Liver (tissue), 9 donors: Measurements from ENCODE around the gene MFNG. TPM values are rescaled to one million over a fixed set of nuclear protein-coding genes. Genes with fewer than 3 reads are reported as not detected.

Experiments
- DNase-seq: peaks from one replicate; pipeline ENCODE4 v3.0.0-alpha.2; 2017; ENCODE audit warnings: low spot score
- H3K27ac ChIP-seq, 2 donors: one replicate each; pipeline ENCODE4 v1.7.0; 2013; ENCODE audit warnings: inconsistent platforms in 2 of 2, low read length in 2 of 2, control low read depth in 1 of 2, low read depth in 1 of 2, mild to moderate bottlenecking in 1 of 2
- H3K27me3 ChIP-seq, 4 donors: one replicate each; pipeline versions ENCODE4 v1.6.1 to v1.7.0; 2013; ENCODE audit warnings: low read length in 3 of 4, inconsistent platforms in 1 of 4, mild to moderate bottlenecking in 1 of 4, moderate library complexity in 1 of 4; ENCODE audit not compliant: control insufficient read depth in 4 of 4, insufficient read depth in 4 of 4
- H3K36me3 ChIP-seq, 4 donors: one replicate each; pipeline versions ENCODE4 v1.6.1 to v1.7.0; 2013; ENCODE audit warnings: low read length in 3 of 4, mild to moderate bottlenecking in 3 of 4, low read depth in 1 of 4, moderate library complexity in 1 of 4; ENCODE audit not compliant: control insufficient read depth in 4 of 4, insufficient read depth in 3 of 4
- H3K4me1 ChIP-seq, 4 donors: one replicate each; pipeline versions ENCODE4 v1.6.1 to v1.7.0; 2013; ENCODE audit warnings: low read length in 3 of 4, mild to moderate bottlenecking in 3 of 4, moderate library complexity in 1 of 4; ENCODE audit not compliant: control insufficient read depth in 4 of 4, insufficient read depth in 4 of 4
- H3K4me3 ChIP-seq, 3 donors: one replicate each; pipeline versions ENCODE4 v1.6.1 to v1.7.0; 2013; ENCODE audit warnings: low read length in 3 of 3, control low read depth in 1 of 3, low read depth in 1 of 3, mild to moderate bottlenecking in 1 of 3
- H3K9ac ChIP-seq, 2 donors: one replicate each; pipeline ENCODE4 v1.7.0; 2013; ENCODE audit warnings: low read length in 2 of 2, mild to moderate bottlenecking in 2 of 2, moderate library complexity in 2 of 2, control low read depth in 1 of 2, low read depth in 1 of 2
- H3K9me3 ChIP-seq, 4 donors: one replicate each; pipeline versions ENCODE4 v1.6.1 to v1.7.0; 2013; ENCODE audit warnings: low read length in 3 of 4; ENCODE audit not compliant: control insufficient read depth in 4 of 4
- ATF3 ChIP-seq: IDR thresholded peaks from 2 replicates; pipeline ENCODE4 v1.6.1; 2016; ENCODE audit warnings: antibody characterized with exemption
- CTCF ChIP-seq: fragments of 150-350 bp; IDR thresholded peaks from 2 replicates; pipeline ENCODE4 v1.5.1; 2017; ENCODE audit warnings: improper control_type of control experiment, low read depth, low read length; ENCODE audit not compliant: missing input control
- EGR1 ChIP-seq, 2 donors: IDR thresholded peaks; 2 replicates each; pipeline ENCODE4 v1.6.1; 2016 to 2018; ENCODE audit warnings: antibody characterized with exemption in 2 of 2, low read depth in 2 of 2
- FOXA1 ChIP-seq: IDR thresholded peaks from 2 replicates; pipeline ENCODE4 v1.6.1; 2016; ENCODE audit warnings: antibody characterized with exemption
- FOXA2 ChIP-seq: IDR thresholded peaks from 2 replicates; pipeline ENCODE4 v1.6.1; 2016; ENCODE audit warnings: antibody characterized with exemption
- GABPA ChIP-seq, 2 donors: IDR thresholded peaks in 1 of 2; conservative IDR thresholded peaks in 1 of 2; 2 replicates each; pipeline ENCODE4 v1.6.1; 2016; ENCODE audit warnings: antibody characterized with exemption in 2 of 2, mild to moderate bottlenecking in 1 of 2, moderate library complexity in 1 of 2
- HNF4A ChIP-seq, 2 donors: conservative IDR thresholded peaks; 2 replicates each; pipeline ENCODE4 v1.6.1; 2016; ENCODE audit warnings: antibody characterized with exemption in 2 of 2, mild to moderate bottlenecking in 2 of 2
- HNF4G ChIP-seq: IDR thresholded peaks from 2 replicates; pipeline ENCODE4 v1.6.1; 2016; ENCODE audit warnings: antibody characterized with exemption
- JUND ChIP-seq, 2 donors: IDR thresholded peaks; 2 replicates each; pipeline ENCODE4 v1.6.1; 2016; ENCODE audit warnings: antibody characterized with exemption in 2 of 2
- MAX ChIP-seq: IDR thresholded peaks from 2 replicates; pipeline ENCODE4 v1.6.1; 2016; ENCODE audit warnings: antibody characterized with exemption
- NR2F2 ChIP-seq: IDR thresholded peaks from 2 replicates; pipeline ENCODE4 v1.6.1; 2016; ENCODE audit warnings: antibody characterized with exemption
- RAD21 ChIP-seq, 2 donors: IDR thresholded peaks; 2 replicates each; pipeline ENCODE4 v1.6.1; 2016; ENCODE audit warnings: antibody characterized with exemption in 2 of 2, mild to moderate bottlenecking in 2 of 2
- REST ChIP-seq: IDR thresholded peaks from 2 replicates; pipeline ENCODE4 v1.6.1; 2016; ENCODE audit warnings: antibody characterized with exemption, mild to moderate bottlenecking
- RXRA ChIP-seq, 2 donors: IDR thresholded peaks; 2 replicates each; pipeline ENCODE4 v1.6.1; 2017 to 2018; ENCODE audit warnings: antibody characterized with exemption in 2 of 2, mild to moderate bottlenecking in 1 of 2
- SP1 ChIP-seq: IDR thresholded peaks from 2 replicates; pipeline ENCODE4 v1.6.1; 2018; ENCODE audit warnings: antibody characterized with exemption, mild to moderate bottlenecking
- TAF1 ChIP-seq: conservative IDR thresholded peaks from 2 replicates; pipeline ENCODE4 v1.6.1; 2016; ENCODE audit warnings: antibody characterized with exemption, mild to moderate bottlenecking
- YY1 ChIP-seq: IDR thresholded peaks from 2 replicates; pipeline ENCODE4 v1.6.1; 2016; ENCODE audit warnings: antibody characterized with exemption, mild to moderate bottlenecking
- ZBTB33 ChIP-seq: IDR thresholded peaks from 2 replicates; pipeline ENCODE4 v1.6.1; 2016; ENCODE audit warnings: antibody characterized with exemption
- WGBS: extraction: QIAGEN DNeasy Blood & Tissue Kit; methylation state at CpG from one replicate; pipeline ENCODE4 v1.1.7; 2013; 5-methylcytosine and 5-hydroxymethylcytosine counted together
- polyA plus RNA-seq, 2 donors: library from polyadenylated mRNA; stranded (reverse) in 1 of 2; unstranded in 1 of 2; fragments of 200-250 nt in 1 of 2; fragments of >200 nt in 1 of 2; fragmentation: Nextera tagmentation in 1 of 2; extraction: Ambion mirVana in 1 of 2; gene quantifications; one replicate each; pipeline versions ENCODE4 v1.2.1 to v1.2.3, GENCODE V29; 2013 to 2015
- total RNA-seq, 2 donors: library from RNA; depleted of rRNA; stranded (reverse); fragments of >200 nt; gene quantifications; one replicate each; pipeline ENCODE4 v1.2.3, GENCODE V29; 2014
- donor health status: healthy.
- donor health status: healthy.
- donor health status: healthy.
- donor health status: healthy.
- donor health status: healthy.

MFNG gene
- total and polyA plus RNA-seq, 4 donors: 5.0 to 10.7 (median 7.4) TPM

- WGBS: 19% methylated on average over 14 of the region's 14 CpGs
- Histone ChIP-seq H3K36me3 (peaks cover 0 to 4% (median 1%) of the 10 kb centered on the region in 4 donors), H3K4me1 (peaks cover 25 to 55% (median 45%) of the 10 kb centered on the region in 4 donors), H3K4me3 (peak overlapping the region; percentile 46 to 66 (median 60)), H3K9ac (peak overlapping the region; percentile 28 to 73), H3K27me3 (no peaks in the 10 kb centered on the region), H3K27ac (peak overlapping the region; percentile 92 to 98), H3K9me3 (no peaks in the 10 kb centered on the region)
- peak; percentile 78 for DNase-seq
- peak; percentile 100 for TF ChIP-seq SP1
- peak; percentile 88 for TF ChIP-seq REST
- peak; percentile 54 to 71 for TF ChIP-seq EGR1 (IDR thresholded peaks at IDR 0.05; ENCODE audit: low read depth in 2 of 2)
- peak; percentile 57 to 81 for TF ChIP-seq JUND (IDR thresholded peaks at IDR 0.05)
- TF ChIP-seq ZBTB33: no peak
- peak; percentile 86 for TF ChIP-seq MAX
- TF ChIP-seq CTCF: no peak
- TF ChIP-seq FOXA1: peak; percentile 39
- TF ChIP-seq YY1: peak; percentile 71
- TF ChIP-seq TAF1: peak; percentile 76
- peak in 1 of 2 donors; percentile 34 for TF ChIP-seq RAD21 (IDR thresholded peaks at IDR 0.05)
- TF ChIP-seq RXRA (IDR thresholded peaks at IDR 0.05): peak; percentile 77 to 90
- peak; percentile 14 for TF ChIP-seq NR2F2
- TF ChIP-seq GABPA (IDR thresholded peaks at IDR 0.05 in 1 of 2, conservative IDR thresholded peaks at IDR 0.05 in 1 of 2): peak in 1 of 2 donors; percentile 69
- TF ChIP-seq ATF3: no peak
- TF ChIP-seq HNF4G: peak; percentile 96
- TF ChIP-seq HNF4A (conservative IDR thresholded peaks at IDR 0.05): peak; percentile 95 to 96
- TF ChIP-seq FOXA2: peak; percentile 71
These were observed 15.6 kb upstream of the MFNG start for GRCh38 chr22:37501610-37502341.
